Natural killer cell (primary cell): ENCODE results near the gene PSEN1. TPM values are rescaled to one million over a fixed set of nuclear protein-coding genes. Genes with fewer than 3 reads are reported as not detected.

Source experiments
- ATAC-seq, 3 donors: fragments of 150-1000 bp in 2 of 3; fragments of 200-7000 bp in 1 of 3; cut with Tn5 transposase; 1 replicate in 1 of 3; 2 replicates in 2 of 3; pipeline ENCODE4 v1.10.0; 2021; ENCODE audit warnings: mild to moderate bottlenecking in 2 of 3, moderate library complexity in 2 of 3
- DNase-seq, 2 donors: peaks; one replicate each; pipeline versions ENCODE4 v3.0.0 to v3.0.0-alpha.2; 2013 to 2021; ENCODE audit warnings: mixed read lengths in 1 of 2
- H3K27ac ChIP-seq: one replicate; pipeline ENCODE4 v1.5.1; 2013; ENCODE audit warnings: mild to moderate bottlenecking, low read length
- H3K27me3 ChIP-seq: one replicate; pipeline ENCODE4 v1.6.1; 2013; ENCODE audit warnings: low read length; ENCODE audit not compliant: control insufficient read depth, insufficient read depth
- H3K36me3 ChIP-seq: one replicate; pipeline ENCODE4 v1.6.1; 2013; ENCODE audit warnings: low read length; ENCODE audit not compliant: control insufficient read depth, insufficient read depth
- H3K4me1 ChIP-seq: one replicate; pipeline ENCODE4 v1.6.1; 2013; ENCODE audit warnings: low read length; ENCODE audit not compliant: control insufficient read depth, insufficient read depth
- H3K4me3 ChIP-seq: one replicate; pipeline ENCODE4 v1.5.1; 2013; ENCODE audit warnings: low read length
- H3K9me3 ChIP-seq: one replicate; pipeline ENCODE4 v1.6.1; 2013; ENCODE audit warnings: low read length; ENCODE audit not compliant: control insufficient read depth, insufficient read depth
- H3K27ac Mint-ChIP-seq, 2 donors: one replicate each; pipeline ENCODE4 v1.8.0; 2022; ENCODE audit warnings: mild to moderate bottlenecking in 2 of 2, mixed read lengths in 2 of 2, moderate library complexity in 1 of 2
- H3K27me3 Mint-ChIP-seq, 2 donors: one replicate each; pipeline ENCODE4 v1.8.0; 2022; ENCODE audit warnings: low read depth in 2 of 2, mixed read lengths in 2 of 2
- H3K36me3 Mint-ChIP-seq: one replicate; pipeline ENCODE4 v1.8.0; 2022; ENCODE audit warnings: mixed read lengths
- H3K4me1 Mint-ChIP-seq, 2 donors: one replicate each; pipeline ENCODE4 v1.8.0; 2022; ENCODE audit warnings: mixed read lengths in 2 of 2
- H3K4me3 Mint-ChIP-seq: one replicate; pipeline ENCODE4 v1.8.0; 2022; ENCODE audit warnings: mild to moderate bottlenecking, moderate library complexity, mixed read lengths
- H3K9me3 Mint-ChIP-seq, 2 donors: one replicate each; pipeline ENCODE4 v1.8.0; 2022; ENCODE audit warnings: mixed read lengths in 2 of 2
- CTCF ChIP-seq: fragments of 200-600 bp; IDR thresholded peaks from one replicate; pipeline ENCODE4 v1.8.0; 2022; ENCODE audit warnings: antibody characterized with exemption
- WGBS: methylation state at CpG from one replicate; pipeline ENCODE4 v1.1.7; 2013; ENCODE audit warnings: missing lambda C conversion rate; ENCODE audit not compliant: insufficient coverage; 5-methylcytosine and 5-hydroxymethylcytosine counted together
- intact Hi-C: fragments of 100-400 bp; cut with micrococcal nuclease; formaldehyde crosslinking; loops from one replicate; pipeline ENCODE4 v1.14.2; 2022
- total RNA-seq, 4 donors: library from RNA; stranded (reverse); fragments of 120-200 nt in 1 of 4; gene quantifications; one replicate each; pipeline versions ENCODE4 v1.2.3 to v1.2.4, GENCODE V29; 2013 to 2022

The PSEN1 gene
- total RNA-seq, 3 donors from 2014 or later (not counting 1 experiment from before 2014, with no cell fraction given): 47.1 to 62.6 (median 55.2) TPM

DNA sequence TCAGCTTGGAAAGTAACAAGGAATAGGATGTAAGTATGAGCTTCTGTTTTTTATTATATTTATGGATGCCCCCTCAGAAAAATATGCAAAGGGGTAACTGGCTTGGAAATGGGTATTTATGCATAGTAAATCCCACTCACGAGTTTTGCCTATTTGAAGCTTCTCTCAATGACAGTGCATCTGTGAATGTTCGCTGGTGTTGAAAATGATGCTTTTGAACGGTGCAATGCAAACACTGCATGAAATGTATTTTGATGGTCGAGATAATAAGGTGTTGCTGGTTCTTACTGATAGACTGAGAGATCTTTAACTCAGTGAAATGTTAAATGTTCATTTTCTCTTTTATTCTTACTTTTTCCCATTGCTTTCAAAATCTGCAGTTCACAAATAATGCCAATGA is 36.0 kb upstream of the PSEN1 start:
- WGBS: 99% methylated on average over 4 of the region's 4 CpGs
- no peak for TF ChIP-seq CTCF
- DNase-seq: no peak
- H3K27me3 Mint-ChIP-seq: no peaks in the 10 kb centered on the region
- no peaks in the 10 kb centered on the region for H3K27me3 ChIP-seq
- H3K4me1 Mint-ChIP-seq: peaks cover 5 to 24% of the 10 kb centered on the region in 2 donors
- H3K9me3 Mint-ChIP-seq: no peaks in the 10 kb centered on the region
- H3K9me3 ChIP-seq: no peaks in the 10 kb centered on the region
- intact Hi-C loops: no loop called here
- no peak overlapping the region for H3K4me3 Mint-ChIP-seq
- H3K27ac ChIP-seq: no peak overlapping the region
- no peaks in the 10 kb centered on the region for H3K4me1 ChIP-seq
- no peak for ATAC-seq
- peaks cover 53% of the 10 kb centered on the region for H3K36me3 Mint-ChIP-seq
- H3K36me3 ChIP-seq: peaks cover 70% of the 10 kb centered on the region
- H3K27ac Mint-ChIP-seq: peak overlapping the region in 1 of 2 donors; percentile 9
- no peak overlapping the region for H3K4me3 ChIP-seq

DNA sequence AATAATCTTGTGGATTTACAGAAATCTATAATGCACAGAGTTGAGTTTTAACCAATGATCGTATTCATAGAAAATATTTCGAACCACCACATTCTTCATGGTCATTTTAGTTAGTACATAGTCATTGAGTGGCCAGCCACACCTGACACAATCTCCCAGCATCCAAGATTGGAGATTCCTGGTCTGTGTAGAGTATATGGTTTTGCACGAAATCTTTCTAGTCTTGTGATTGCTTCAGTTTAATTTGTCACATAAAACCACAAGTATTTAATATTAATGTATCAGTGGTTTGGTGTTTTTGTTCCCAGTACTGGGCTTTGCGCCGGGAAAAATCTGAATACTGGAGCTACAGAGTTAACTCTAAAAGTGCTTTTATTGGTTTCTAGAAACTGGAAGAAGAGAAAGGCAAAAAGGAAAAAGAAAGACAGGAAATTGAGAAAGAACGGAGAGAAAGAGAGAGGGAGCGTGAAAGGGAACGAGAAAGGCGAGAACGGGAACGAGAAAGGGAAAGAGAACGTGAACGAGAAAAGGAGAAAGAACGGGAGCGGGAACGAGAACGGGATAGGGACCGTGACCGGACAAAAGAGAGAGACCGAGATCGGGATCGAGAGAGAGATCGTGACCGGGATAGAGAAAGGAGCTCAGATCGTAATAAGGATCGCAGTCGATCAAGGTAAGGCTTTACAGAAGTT is 33.4 kb upstream of the PSEN1 start:
- ATAC-seq (no peak), DNase-seq (no peak)
- H3K27ac ChIP-seq: no peak overlapping the region
- H3K9me3 Mint-ChIP-seq: no peaks in the 10 kb centered on the region
- peaks cover 45% of the 10 kb centered on the region for H3K36me3 Mint-ChIP-seq
- H3K27me3 ChIP-seq: no peaks in the 10 kb centered on the region
- no peak overlapping the region for H3K4me3 ChIP-seq
- H3K27ac Mint-ChIP-seq: peak overlapping the region; percentile 6 to 47
- WGBS: 98% methylated on average over 25 of the region's 27 CpGs
- peaks cover 0 to 10% of the 10 kb centered on the region in 2 donors for H3K4me1 Mint-ChIP-seq
- peaks cover 78% of the 10 kb centered on the region for H3K36me3 ChIP-seq
- intact Hi-C loops: no loop called here
- H3K4me1 ChIP-seq: no peaks in the 10 kb centered on the region
- H3K27me3 Mint-ChIP-seq: no peaks in the 10 kb centered on the region
- no peak for TF ChIP-seq CTCF
- no peak overlapping the region for H3K4me3 Mint-ChIP-seq
- H3K9me3 ChIP-seq: no peaks in the 10 kb centered on the region

DNA sequence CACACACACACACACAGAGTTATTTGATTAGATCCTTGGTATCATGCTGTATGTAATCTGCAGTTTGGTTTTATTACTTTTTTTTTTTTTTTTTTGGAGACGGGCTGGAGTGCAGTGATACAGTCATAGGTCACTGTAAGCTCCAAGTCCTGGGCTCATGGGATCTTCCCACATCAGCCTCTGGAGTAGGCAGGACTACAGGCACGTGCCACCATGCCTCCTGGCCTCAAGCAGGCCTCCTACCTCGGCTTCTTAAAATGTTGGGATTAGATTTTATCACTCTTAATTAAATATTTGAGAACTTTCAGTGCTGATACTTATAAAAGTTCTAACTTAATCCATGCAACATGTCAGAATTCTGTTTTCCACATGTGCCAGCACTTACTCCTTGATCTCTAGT is 31.3 kb upstream of the PSEN1 start:
- Histone ChIP-seq H3K36me3 (peaks cover 85% of the 10 kb centered on the region), H3K27me3 (no peaks in the 10 kb centered on the region)
- 100% methylated on average over 1 of the region's 3 CpGs for WGBS

More for the DNA sequence above, 31.3 kb upstream of the PSEN1 start:
- Histone ChIP-seq H3K27ac (no peak overlapping the region), H3K4me1 (no peaks in the 10 kb centered on the region), H3K9me3 (no peaks in the 10 kb centered on the region), H3K4me3 (no peak overlapping the region)
- DNase-seq (no peak), ATAC-seq (no peak)
- intact Hi-C loops: no loop called here
- TF ChIP-seq CTCF: no peak
- peaks cover 39% of the 10 kb centered on the region for H3K36me3 Mint-ChIP-seq
- no peaks in the 10 kb centered on the region for H3K27me3 Mint-ChIP-seq
- no peak overlapping the region for H3K27ac Mint-ChIP-seq
- peaks cover 0 to 10% of the 10 kb centered on the region in 2 donors for H3K4me1 Mint-ChIP-seq
- no peaks in the 10 kb centered on the region for H3K9me3 Mint-ChIP-seq
- H3K4me3 Mint-ChIP-seq: no peak overlapping the region
